GM15510 (cell line): ENCODE measurements around the gene PIEZO1.

ENCODE experiments used
- POLR2A ChIP-seq: IDR thresholded peaks from 3 replicates; pipeline ENCODE4 v1.6.1; 2011; ENCODE audit warnings: borderline replicate concordance; ENCODE audit not compliant: insufficient read length; ENCODE audit errors: extremely low read depth

PIEZO1 gene

DNA sequence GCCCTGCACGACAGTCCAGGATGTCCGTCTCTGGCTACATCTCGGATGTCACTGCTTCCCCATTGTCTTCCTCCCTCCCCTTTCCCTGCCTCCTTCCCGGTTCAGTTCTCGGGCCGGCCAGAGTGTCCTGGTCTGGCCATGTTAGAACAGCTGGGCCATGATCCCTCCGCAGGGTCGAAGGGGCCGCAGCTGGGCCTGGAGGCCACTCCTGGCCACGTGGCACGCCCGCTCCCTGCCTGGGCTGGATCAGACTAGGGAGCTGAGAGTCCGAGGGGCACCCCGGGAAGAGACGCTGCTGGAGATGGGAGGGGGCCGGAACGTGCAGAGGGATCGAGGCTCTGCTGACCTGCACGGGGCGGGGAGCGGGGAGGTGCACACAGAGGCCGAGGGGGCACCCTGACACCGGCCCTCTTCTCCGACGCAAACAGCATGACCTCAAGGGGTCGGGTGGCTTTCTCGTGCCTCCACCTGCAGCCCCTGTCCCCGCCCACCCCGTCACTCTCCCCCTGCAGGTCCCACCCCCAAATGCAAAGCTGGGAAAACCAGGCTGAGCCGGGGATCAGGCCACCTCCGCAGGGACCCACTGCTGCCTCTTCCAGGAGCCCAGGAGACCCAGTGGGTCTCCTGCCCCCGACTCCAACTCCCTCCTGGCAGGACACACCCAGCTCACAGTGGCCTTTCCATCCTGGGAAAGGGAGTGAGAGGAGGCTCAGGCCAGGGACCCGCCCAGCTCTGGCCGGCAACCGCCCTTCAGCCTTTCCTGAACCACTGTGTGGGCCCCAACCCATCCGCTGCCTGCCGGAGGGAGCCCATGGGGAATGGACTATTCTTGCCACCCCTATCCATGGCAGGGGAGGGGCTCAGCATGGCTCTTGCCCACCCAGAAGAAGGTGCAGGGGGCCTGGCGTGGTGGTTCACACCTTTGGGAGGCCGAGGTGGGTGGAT, 40.2 kb downstream of the PIEZO1 start:
- TF ChIP-seq POLR2A = no peak

DNA sequence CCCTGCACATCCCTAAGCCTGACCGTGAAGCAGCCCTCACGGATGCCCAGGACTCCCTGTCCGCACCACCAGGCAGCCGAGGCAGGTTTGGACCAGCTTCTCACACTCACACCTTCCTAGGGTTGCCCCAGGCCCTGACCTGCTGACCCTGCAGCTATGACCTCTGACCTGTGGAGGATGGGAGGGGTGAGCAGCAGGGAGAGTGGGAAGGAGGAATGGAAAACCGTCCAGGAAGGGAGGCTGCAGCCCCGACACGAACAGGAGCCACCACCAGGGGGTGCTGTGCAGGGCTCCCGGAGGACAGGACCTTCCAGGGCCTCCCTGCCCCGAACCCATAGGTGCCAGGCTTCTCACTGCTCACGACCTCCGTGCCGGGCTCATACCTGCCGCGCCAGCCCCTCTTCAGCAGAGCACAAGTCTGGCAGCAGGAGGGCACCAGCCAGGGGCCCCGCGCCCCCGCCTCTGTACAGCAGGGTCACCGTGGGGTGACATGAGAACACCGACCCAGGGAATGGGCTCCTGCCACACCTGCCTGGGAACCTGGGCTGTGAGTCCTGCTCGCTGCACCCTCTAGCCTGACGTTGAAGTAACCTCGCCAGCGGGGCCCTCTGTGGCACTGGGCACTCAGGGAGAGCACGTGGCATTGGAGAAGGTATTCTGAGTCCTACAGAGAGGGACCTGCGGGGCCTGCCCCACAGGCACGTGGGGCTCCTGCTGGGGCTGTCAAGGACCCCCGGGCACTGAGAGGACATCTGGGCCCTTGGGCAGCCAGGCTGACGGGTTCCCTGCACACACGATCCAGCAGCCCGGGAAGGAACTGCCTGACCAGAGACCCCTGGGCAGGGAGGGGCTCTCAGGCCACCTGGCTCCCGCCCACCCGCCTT, 41.1 kb downstream of the PIEZO1 start:
- TF ChIP-seq POLR2A = no peak

DNA sequence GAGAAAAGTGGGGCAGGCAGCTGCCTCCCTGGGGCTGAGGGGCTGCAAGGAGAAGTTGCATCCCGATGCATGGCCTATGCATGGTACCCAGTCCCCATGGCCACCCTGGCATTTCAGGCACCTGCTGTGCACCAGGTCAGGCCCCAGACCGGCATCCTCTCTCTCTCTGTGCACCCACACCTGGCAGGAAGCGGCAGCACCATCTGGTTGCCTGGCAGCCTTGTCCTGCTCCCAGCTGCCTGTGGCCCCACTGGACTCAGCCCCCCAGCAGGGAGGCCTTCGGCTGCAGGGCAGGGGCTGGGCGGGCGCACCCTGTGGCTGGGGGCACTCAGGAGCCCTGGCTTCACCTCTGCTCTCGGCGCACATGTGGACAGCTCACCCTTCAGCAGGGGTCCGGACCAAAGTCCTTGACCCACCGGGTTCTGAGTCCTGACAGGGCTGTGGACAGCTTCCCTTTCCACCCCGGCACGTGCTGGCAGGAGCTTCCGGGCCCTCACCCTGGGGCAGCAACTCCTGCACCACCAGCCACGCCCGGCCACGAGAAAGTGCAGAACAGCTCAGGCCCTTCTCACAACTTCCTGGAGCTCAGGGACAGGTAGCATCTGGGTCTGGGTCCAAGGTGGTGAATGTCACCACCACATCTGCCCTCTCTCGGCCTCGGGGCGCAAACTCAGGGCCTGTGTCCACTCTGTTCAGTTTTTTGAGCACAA, 42.0 kb downstream of the PIEZO1 start:
- TF ChIP-seq POLR2A = no peak

DNA sequence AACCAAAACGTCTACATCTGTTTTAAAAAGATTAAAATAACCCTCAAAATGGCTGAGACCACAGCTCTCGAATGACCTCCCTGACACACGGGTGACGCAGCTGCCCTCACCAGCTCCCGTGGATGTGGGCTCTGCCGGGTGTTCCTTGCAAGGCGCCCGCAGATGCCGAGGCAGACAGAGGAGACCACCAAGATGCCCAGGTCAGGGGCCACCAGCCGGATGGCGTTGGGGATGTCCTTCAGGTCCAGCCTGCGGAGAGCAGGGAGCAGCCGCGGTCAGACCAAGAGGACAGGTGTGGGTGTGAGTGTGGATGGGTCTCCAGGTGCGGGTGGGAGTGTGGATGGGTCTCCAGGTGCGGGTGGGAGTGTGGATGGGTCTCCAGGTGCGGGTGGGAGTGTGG, 43.7 kb downstream of the PIEZO1 start:
- no peak for TF ChIP-seq POLR2A

DNA sequence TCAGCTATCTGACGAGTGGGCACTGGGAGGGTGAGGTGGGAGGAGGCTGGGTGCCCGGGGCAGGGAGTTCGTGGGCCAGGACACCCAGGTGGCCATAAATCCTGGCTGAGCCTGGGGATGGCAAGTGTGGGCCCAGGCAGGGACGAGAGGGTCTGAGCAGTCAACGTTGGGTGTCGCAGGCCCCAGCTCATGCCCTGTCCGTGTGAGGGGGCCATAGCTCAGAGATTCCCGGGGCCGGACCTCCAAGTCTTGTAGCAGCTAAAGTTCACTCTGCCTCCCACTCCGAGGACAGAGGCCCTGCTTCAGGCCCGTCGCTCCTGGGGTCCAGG, 44.3 kb downstream of the PIEZO1 start:
- TF ChIP-seq POLR2A = no peak

DNA sequence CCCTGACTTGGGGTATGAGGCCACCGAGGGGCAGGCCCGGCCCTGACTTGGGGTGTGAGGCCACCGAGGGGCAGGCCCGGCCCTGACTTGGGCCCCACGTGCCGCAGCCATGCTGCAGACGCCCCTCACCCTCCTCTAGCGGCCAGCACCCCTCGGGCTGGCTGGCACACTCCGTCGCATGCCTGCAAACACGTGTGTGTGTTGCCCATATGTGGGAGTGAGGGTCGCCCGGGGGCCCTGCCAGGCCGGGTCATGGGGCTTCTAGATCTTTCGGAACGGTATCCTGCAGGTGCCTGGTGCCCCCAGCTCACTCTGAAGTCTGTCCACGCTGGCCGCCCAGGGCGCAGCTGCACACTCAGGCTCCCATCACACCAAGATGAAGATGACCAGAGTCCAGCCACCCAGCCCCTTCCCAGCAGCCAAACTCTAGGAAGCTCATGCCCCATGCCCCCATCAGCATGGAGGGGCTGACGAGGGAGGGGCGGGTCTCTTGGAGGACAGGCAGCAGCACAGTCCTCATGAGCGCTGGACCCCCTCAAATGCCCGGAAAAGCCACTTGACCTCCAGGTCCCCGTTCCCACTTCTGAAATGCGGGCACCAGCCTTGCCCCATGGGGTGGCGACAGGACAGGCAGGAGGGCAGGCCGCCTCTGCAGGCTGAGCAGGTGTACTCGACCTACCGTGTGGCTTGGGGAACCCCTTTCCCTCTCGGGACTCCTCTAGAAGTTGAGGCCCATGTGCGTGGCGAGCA, 44.9 kb downstream of the PIEZO1 start:
- no peak for TF ChIP-seq POLR2A

DNA sequence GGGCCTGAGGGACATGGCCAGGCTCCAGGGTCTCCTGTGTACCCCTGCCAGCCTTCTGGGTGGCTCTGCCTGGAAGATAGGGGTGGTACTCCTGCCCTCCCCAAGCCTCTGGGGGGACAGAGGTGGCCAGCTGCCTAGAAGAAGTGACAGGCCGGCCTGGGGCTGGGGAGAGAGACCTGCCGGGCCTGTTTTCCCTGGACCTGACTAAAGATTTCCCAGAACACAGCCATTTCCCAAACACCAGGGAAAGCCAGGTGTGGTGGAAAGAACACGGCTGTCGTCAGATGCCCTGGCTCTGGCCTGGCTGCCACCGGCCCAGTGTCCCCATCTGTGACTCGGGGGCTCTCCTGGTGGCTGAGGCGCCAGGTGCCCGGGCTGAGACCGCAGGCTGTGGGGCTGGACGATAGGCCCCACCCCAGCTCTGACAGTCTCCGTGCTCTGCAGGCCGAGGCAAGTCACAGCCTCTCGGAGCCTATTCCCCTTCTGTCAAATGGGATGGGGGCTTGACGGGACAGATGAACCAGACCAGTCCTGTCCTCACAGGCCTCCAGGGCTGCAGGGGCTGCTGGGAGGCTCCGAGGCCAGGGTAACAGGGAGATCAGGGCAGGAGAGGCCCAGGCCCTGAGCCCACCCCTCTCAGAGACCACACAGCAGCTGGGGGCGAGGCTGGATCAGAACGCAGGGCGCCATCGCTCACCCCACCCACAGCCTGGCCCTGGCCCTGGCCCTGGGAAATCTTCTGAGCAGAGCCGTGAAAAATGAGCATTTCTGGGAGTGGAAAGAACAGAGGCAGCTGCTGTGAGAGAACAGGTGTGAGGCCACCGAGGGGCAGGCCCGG, 45.7 kb downstream of the PIEZO1 start:
- no peak for TF ChIP-seq POLR2A

DNA sequence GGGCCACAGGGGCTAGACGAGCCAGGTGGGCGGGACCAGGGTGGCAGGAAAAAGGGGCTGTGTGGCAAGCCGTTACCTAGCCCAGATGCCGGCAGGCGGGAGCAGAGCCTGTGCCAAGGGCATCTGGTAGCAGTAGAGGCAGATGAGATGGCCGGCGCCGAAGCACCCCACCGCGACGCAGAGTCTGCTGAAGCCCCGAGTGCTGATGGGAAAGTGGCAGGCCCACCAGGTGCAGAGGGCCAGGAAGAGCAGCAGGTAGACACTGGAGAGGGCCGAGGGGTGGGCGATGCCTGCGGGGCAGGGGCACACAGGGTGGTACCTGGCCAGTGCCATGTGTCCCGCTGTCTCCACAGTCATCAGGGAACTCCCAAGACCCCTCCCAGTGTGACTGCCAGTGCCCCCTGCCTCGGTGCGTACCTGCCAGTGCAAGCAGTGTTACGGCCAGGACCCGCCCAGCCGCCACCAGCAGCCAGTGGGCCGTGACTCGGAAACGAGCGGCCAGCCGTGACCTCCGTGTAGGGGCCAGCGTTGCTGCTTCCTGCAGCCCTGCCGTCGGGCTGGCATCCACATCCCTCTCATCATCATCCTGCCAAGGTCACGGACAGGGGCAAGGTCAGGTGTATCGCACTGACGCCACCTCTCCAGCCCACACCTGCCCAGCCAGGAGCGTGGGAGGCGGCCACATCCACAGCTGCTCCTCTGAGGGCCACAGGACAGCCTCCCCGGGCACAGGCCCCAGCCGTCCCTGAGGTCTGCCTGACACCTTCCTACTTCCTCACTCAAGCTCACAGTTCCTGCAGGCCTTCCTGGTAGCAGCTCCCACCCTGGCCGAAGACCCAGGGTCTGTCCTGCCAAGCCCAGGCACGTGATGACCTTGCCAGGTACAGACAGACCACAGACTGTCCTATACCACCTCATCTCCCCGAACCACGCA, 46.6 kb downstream of the PIEZO1 start:
- TF ChIP-seq POLR2A = no peak

DNA sequence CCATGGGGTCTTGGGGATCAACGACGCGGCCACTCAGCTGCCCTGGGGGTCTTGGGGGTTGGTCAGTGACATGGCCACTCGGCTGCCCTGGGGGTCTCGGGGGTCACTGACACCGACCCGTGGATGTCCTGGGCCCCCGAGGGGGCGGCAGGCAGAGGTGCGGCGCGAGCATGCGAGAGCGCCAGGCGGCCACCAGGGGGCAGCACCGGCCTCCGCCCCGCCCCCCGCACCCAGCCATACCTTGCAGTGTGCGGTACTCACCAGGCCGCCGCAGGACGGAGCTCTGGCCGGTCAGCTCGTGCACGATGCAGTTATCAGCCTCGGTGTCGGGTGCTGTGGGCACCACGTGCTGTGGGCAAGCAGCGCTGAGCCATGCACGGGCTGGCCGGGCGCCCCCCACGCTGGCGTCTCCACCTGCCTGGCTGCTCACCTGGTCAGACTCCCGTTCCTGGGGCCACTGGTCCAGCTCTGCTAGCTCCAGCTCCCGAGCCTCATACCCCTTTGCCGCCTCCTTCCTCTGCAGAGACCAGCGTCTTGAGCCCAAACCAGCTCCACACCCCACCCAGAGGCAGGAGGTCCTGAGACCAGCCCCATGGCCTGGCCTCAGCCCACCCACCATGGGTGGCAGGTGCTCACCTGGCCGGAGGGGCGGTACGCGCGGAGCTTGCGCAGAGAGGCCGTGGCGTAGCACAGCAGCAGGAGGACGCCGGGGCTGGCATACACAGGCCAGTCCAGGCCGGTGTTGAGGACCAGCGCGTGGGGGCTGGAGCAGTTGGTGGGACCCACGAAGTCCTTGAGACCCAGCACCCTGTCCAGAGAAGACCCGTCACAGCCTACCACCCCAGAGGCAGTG, 47.5 kb downstream of the PIEZO1 start:
- no peak for TF ChIP-seq POLR2A

DNA sequence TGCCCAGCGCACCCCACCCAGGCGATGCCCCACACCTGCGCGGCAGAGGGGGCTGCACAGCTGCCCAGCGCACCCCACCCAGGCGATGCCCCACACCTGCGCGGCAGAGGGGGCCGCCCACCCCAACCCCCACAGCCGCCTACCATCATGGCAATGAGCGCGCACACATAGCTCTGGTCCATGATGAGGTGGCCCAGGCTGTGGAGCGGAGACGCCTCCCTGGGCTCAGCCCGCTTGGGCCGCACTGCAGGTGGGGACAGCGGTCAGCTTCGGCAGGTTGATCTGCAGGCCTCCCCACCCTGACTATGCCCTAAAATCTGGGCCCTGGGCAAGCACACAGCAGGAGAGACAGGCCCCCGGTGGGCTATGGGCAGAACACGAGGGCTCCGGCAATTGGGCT, 48.5 kb downstream of the PIEZO1 start:
- TF ChIP-seq POLR2A = no peak

DNA sequence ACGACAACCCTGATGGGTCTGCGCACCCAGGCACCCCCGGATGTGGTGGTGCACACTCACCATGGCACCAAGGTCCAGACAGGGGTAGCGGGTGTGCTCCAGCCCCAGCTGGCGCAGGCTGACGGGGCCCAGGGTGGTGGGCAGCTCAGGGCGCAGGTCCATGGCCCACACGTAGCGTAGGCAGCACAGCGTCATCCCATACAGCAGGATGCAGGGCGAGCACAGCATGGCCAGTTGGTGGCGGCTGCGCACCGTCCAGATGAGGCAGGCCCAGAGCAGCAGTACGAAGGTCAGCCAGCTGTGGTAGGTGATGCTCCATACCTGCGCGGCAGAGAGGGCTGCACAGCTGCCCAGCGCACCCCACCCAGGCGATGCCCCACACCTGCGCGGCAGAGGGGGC, 48.9 kb downstream of the PIEZO1 start:
- TF ChIP-seq POLR2A = no peak

DNA sequence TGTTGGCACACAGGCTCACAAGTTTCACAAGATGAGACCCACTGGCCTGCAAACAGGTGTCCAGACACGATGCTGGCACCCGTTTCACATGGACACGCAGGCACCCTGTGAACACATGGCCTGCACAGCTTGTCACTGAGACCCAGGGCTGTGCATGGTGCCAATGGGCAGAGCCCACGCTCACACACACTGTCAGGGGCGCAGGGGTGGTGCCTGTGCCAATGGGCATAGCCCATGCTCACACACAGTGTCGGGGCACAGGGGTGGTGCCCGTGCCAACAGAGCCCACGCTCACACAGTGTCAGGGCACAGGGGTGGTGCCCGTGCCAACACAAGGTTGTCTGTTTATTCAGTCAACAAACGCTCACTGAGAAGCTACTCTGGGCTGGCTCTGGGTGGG, 49.4 kb downstream of the PIEZO1 start:
- TF ChIP-seq POLR2A = no peak
